H1 (cell line): ENCODE data around the gene LYRM4. TPM values are rescaled to one million over a fixed set of nuclear protein-coding genes. Genes with fewer than 3 reads are reported as not detected.

ENCODE experiments used
- CTCF ChIA-PET: fragments of 300-600 bp; sonication (Branson Sonifier 250); formaldehyde crosslinking; loops from one replicate; lab custom pipeline; 2021; ENCODE audit not compliant: partially characterized antibody; lab: Charles Lee
- POLR2A ChIA-PET: fragments of 300-600 bp; sonication (Branson Sonifier 250); formaldehyde crosslinking; loops from one replicate; lab custom pipeline; 2021; ENCODE audit warnings: inconsistent platforms; ENCODE audit not compliant: partially characterized antibody; lab: Charles Lee
- DNase-seq, 2 experiments: peaks; one replicate each; pipeline versions ENCODE4 v3.0.0 to v3.0.0-alpha.2; 2010 to 2022; ENCODE audit warnings: low spot score in 2 of 2, low read depth in 1 of 2, mixed read lengths in 1 of 2
- FAIRE-seq: peaks from 2 replicates; lab custom pipeline; 2011; peaks lifted over from hg19 to GRCh38; lab: Jason Lieb, UNC
- H2AFZ ChIP-seq: 2 replicates; pipeline ENCODE4 v1.8.1; 2012; ENCODE audit warnings: low read length, inconsistent platforms
- H2AK5ac ChIP-seq: 2 replicates; pipeline ENCODE4 v1.6.1; 2013; ENCODE audit warnings: low read depth, low read length
- H2BK120ac ChIP-seq: replicated peaks from 2 replicates; pipeline ENCODE3; 2013; ENCODE audit warnings: low read depth, low read length, inconsistent platforms
- H2BK12ac ChIP-seq: 2 replicates; pipeline ENCODE4 v1.6.1; 2013; ENCODE audit warnings: low read depth, low read length
- H2BK15ac ChIP-seq: 2 replicates; pipeline ENCODE4 v1.6.1; 2013; ENCODE audit warnings: low read length
- H2BK20ac ChIP-seq: 2 replicates; pipeline ENCODE4 v1.6.1; 2013; ENCODE audit warnings: low read length
- H2BK5ac ChIP-seq: 2 replicates; pipeline ENCODE4 v1.6.1; 2013; ENCODE audit warnings: low read depth, low read length
- H3K14ac ChIP-seq: 2 replicates; pipeline ENCODE4 v1.6.1; 2013; ENCODE audit warnings: inconsistent platforms; ENCODE audit not compliant: insufficient read length
- H3K18ac ChIP-seq: 2 replicates; pipeline ENCODE4 v1.6.1; 2013; ENCODE audit warnings: low read length; ENCODE audit errors: extremely low read depth
- H3K23ac ChIP-seq: 2 replicates; pipeline ENCODE4 v1.6.1; 2013; ENCODE audit warnings: inconsistent platforms; ENCODE audit not compliant: insufficient read length
- H3K23me2 ChIP-seq: 2 replicates; pipeline ENCODE4 v1.6.1; 2013; ENCODE audit warnings: low read depth, low read length
- H3K27ac ChIP-seq: 2 replicates; pipeline ENCODE4 v1.6.1; 2011; ENCODE audit warnings: low read depth, low read length, inconsistent platforms
- H3K27me3 ChIP-seq, 4 experiments: replicated peaks in 1 of 4; 1 replicate in 1 of 4; 2 replicates in 3 of 4; pipeline versions ENCODE4 v1.6.1 to v1.8.1; 2011 to 2013; ENCODE audit warnings: low read length in 3 of 4, mild to moderate bottlenecking in 3 of 4, inconsistent platforms in 2 of 4, mixed read lengths in 2 of 4, moderate library complexity in 1 of 4; ENCODE audit not compliant: control insufficient read depth in 3 of 4, insufficient read depth in 3 of 4; ENCODE audit errors: extremely low read depth in 1 of 4
- H3K36me3 ChIP-seq, 4 experiments: 2 replicates each; pipeline versions ENCODE4 v1.6.1 to v1.8.1; 2011 to 2013; ENCODE audit warnings: mild to moderate bottlenecking in 4 of 4, low read length in 3 of 4, moderate library complexity in 2 of 4, control low read depth in 1 of 4, inconsistent platforms in 1 of 4; ENCODE audit not compliant: insufficient read depth in 4 of 4, control insufficient read depth in 2 of 4
- H3K4ac ChIP-seq: replicated peaks from 2 replicates; pipeline ENCODE3; 2013; ENCODE audit warnings: low read length, low read depth, mixed read lengths, inconsistent platforms; ENCODE audit not compliant: insufficient read length
- H3K4me1 ChIP-seq, 4 experiments: replicated peaks in 1 of 4; 1 replicate in 1 of 4; 2 replicates in 3 of 4; pipeline versions ENCODE4 v1.6.1 to v1.8.1; 2011 to 2013; ENCODE audit warnings: low read length in 3 of 4, inconsistent platforms in 2 of 4, mixed read lengths in 1 of 4; ENCODE audit not compliant: insufficient read depth in 4 of 4, control insufficient read depth in 3 of 4
- H3K4me2 ChIP-seq, 2 experiments: 2 replicates each; pipeline versions ENCODE4 v1.6.1 to v1.8.1; 2011 to 2013; ENCODE audit warnings: low read depth in 2 of 2, low read length in 2 of 2, control low read depth in 1 of 2, inconsistent platforms in 1 of 2, mild to moderate bottlenecking in 1 of 2; ENCODE audit not compliant: insufficient read depth in 1 of 2
- H3K4me3 ChIP-seq, 4 experiments: fragments of 200-600, 300-600 bp in 1 of 4; sonication (generic), shearing (Covaris generic), sonication (Bioruptor Twin) in 1 of 4; 2 replicates each; pipeline versions ENCODE4 v1.5.1 to v1.8.1; 2011 to 2016; ENCODE audit warnings: low read length in 4 of 4, low read depth in 3 of 4, control low read depth in 2 of 4, inconsistent platforms in 2 of 4, mild to moderate bottlenecking in 2 of 4, mixed read lengths in 1 of 4, moderate library complexity in 1 of 4; ENCODE audit not compliant: insufficient read depth in 2 of 4; ENCODE audit errors: extremely low read depth in 1 of 4
- H3K56ac ChIP-seq: replicated peaks from 2 replicates; pipeline ENCODE3; 2013; ENCODE audit warnings: low read depth, mild to moderate bottlenecking, mixed read lengths, low read length, inconsistent platforms; ENCODE audit not compliant: insufficient read length
- H3K79me1 ChIP-seq: 2 replicates; pipeline ENCODE4 v1.6.1; 2013; ENCODE audit warnings: low read depth, low read length, control low read depth
- H3K79me2 ChIP-seq, 2 experiments: 2 replicates each; pipeline versions ENCODE4 v1.6.1 to v1.8.1; 2012 to 2013; ENCODE audit warnings: low read length in 2 of 2, mild to moderate bottlenecking in 2 of 2, inconsistent platforms in 1 of 2; ENCODE audit not compliant: insufficient read depth in 2 of 2, control insufficient read depth in 1 of 2
- H3K9ac ChIP-seq, 4 experiments: replicated peaks in 1 of 4; 1 replicate in 1 of 4; 2 replicates in 3 of 4; pipeline versions ENCODE4 v1.6.1 to v1.8.1; 2011 to 2013; ENCODE audit warnings: low read depth in 3 of 4, low read length in 3 of 4, control low read depth in 2 of 4, mild to moderate bottlenecking in 2 of 4, moderate library complexity in 2 of 4, inconsistent platforms in 1 of 4; ENCODE audit errors: extremely low read depth in 1 of 4
- H3K9me3 ChIP-seq, 2 experiments: 2 replicates each; pipeline versions ENCODE4 v1.6.1 to v1.8.1; 2012 to 2013; ENCODE audit warnings: mild to moderate bottlenecking in 2 of 2, moderate library complexity in 2 of 2, control low read depth in 1 of 2, inconsistent platforms in 1 of 2, low read depth in 1 of 2, low read length in 1 of 2, mixed read lengths in 1 of 2; ENCODE audit not compliant: insufficient read depth in 2 of 2
- H4K20me1 ChIP-seq, 2 experiments: replicated peaks in 1 of 2; 2 replicates each; pipeline versions ENCODE3 to v1.8.1; 2011 to 2013; ENCODE audit warnings: inconsistent platforms in 2 of 2, low read length in 2 of 2, mild to moderate bottlenecking in 1 of 2; ENCODE audit not compliant: insufficient read depth in 2 of 2, control insufficient read depth in 1 of 2
- H4K5ac ChIP-seq: 2 replicates; pipeline ENCODE4 v1.6.1; 2013; ENCODE audit warnings: low read length, low read depth, mixed read lengths, inconsistent platforms; ENCODE audit not compliant: insufficient read length
- H4K8ac ChIP-seq: 2 replicates; pipeline ENCODE4 v1.8.0; 2013; ENCODE audit warnings: mild to moderate bottlenecking, moderate library complexity, low read length, inconsistent platforms; ENCODE audit not compliant: insufficient read depth; ENCODE audit errors: extremely low read depth
- H4K91ac ChIP-seq: replicated peaks from 2 replicates; pipeline ENCODE3; 2013; ENCODE audit warnings: low read length, mixed read lengths, inconsistent platforms; ENCODE audit not compliant: insufficient read length
- BCL11A ChIP-seq, 2 experiments: IDR thresholded peaks; one replicate each; pipeline ENCODE4 v1.6.1; 2011; ENCODE audit warnings: low read depth in 2 of 2, low read length in 2 of 2, mild to moderate bottlenecking in 2 of 2
- CHD1 ChIP-seq: IDR thresholded peaks from 2 replicates; pipeline ENCODE4 v1.6.1; 2012; ENCODE audit warnings: low read depth, low read length, improper control_type of control experiment
- CTBP2 ChIP-seq: IDR thresholded peaks from 2 replicates; pipeline ENCODE4 v1.7.0; 2011; ENCODE audit warnings: borderline replicate concordance, mild to moderate bottlenecking, moderate library complexity, mixed read lengths, low read length; ENCODE audit not compliant: insufficient read depth, insufficient read length
- FOSL1 ChIP-seq: IDR thresholded peaks from 2 replicates; pipeline ENCODE4 v1.6.1; 2011; ENCODE audit warnings: mild to moderate bottlenecking, low read depth, low read length, moderate library complexity; ENCODE audit not compliant: insufficient read depth
- KDM5A ChIP-seq: fragments of 200-600 bp; IDR thresholded peaks from 2 replicates; pipeline ENCODE4 v1.7.1; 2012; ENCODE audit warnings: mild to moderate bottlenecking, low read length, inconsistent platforms, mixed read lengths
- NANOG ChIP-seq: IDR thresholded peaks from 2 replicates; pipeline ENCODE4 v1.6.1; 2011; ENCODE audit warnings: low read length, low read depth, mild to moderate bottlenecking, inconsistent platforms; ENCODE audit not compliant: insufficient read depth, poor library complexity, severe bottlenecking
- PHF8 ChIP-seq: fragments of 200-600 bp; sonication (generic); conservative IDR thresholded peaks from 2 replicates; pipeline ENCODE4 v1.7.1; 2012; ENCODE audit warnings: low read depth, mild to moderate bottlenecking, inconsistent platforms, low read length, moderate library complexity
- POU5F1 ChIP-seq: IDR thresholded peaks from 2 replicates; pipeline ENCODE4 v1.6.1; 2011; ENCODE audit warnings: low read depth, mild to moderate bottlenecking, low read length, moderate library complexity
- RXRA ChIP-seq: IDR thresholded peaks from 2 replicates; pipeline ENCODE4 v1.6.1; 2011; ENCODE audit warnings: low read depth, mild to moderate bottlenecking, low read length, moderate library complexity; ENCODE audit not compliant: insufficient read depth
- SIN3A ChIP-seq, 2 experiments: IDR thresholded peaks in 1 of 2; conservative IDR thresholded peaks in 1 of 2; 2 replicates each; pipeline ENCODE4 v1.6.1; 2011 to 2012; ENCODE audit warnings: low read length in 2 of 2, improper control_type of control experiment in 1 of 2, low read depth in 1 of 2, mild to moderate bottlenecking in 1 of 2
- TCF12 ChIP-seq: IDR thresholded peaks from 2 replicates; pipeline ENCODE4 v1.6.1; 2011; ENCODE audit warnings: low read depth, mild to moderate bottlenecking, low read length
- WGBS, 2 experiments: shearing (Covaris generic) in 1 of 2; methylation state at CpG; one replicate each; pipeline versions ENCODE4 v1.1.6 to v1.1.7; 2013 to 2015; ENCODE audit warnings: low lambda C conversion rate in 2 of 2, mixed read lengths in 2 of 2, inconsistent platforms in 1 of 2, low coverage in 1 of 2, missing lambda C conversion rate in 1 of 2; ENCODE audit not compliant: insufficient replicate concordance in 2 of 2, insufficient coverage in 1 of 2, insufficient read length in 1 of 2; ENCODE audit errors: extremely low coverage in 1 of 2, missing lambda C conversion rate in 1 of 2; 5-methylcytosine and 5-hydroxymethylcytosine counted together
- polyA plus RNA-seq, 7 experiments: library from polyadenylated mRNA; depleted of rRNA in 3 of 7; stranded (reverse) in 5 of 7; unstranded in 2 of 7; fragments of >200 nt in 5 of 7; fragments of 200-250 nt in 2 of 7; gene quantifications; 1 replicate in 5 of 7; 2 replicates in 1 of 7; 4 replicates in 1 of 7; pipeline versions ENCODE4 v1.2.1 to v1.2.3, GENCODE V29; 2011 to 2013; ENCODE audit warnings: missing spikeins in 2 of 7, mixed read lengths in 2 of 7
- total RNA-seq: library from RNA; stranded (reverse); fragmentation: NEBNext Ultra II Directional; extraction: Animal tissue kit (Norgen Biotek cat#: 25700); gene quantifications from 2 replicates; pipeline ENCODE4 v1.2.1, GENCODE V29; 2021
- TF ChIP-seq, protein P1 (sequence below): IDR thresholded peaks from 2 replicates; pipeline ENCODE4 v1.6.1; 2011; ENCODE audit warnings: low read depth, mild to moderate bottlenecking, low read length; ENCODE audit not compliant: insufficient read depth

Gene LYRM4
- total and polyA plus RNA-seq, 2 of the 8 experiments (the other 6 are each of a cell fraction or from before 2014, with no cell fraction given): 56.6 to 62.8 TPM

DNA sequence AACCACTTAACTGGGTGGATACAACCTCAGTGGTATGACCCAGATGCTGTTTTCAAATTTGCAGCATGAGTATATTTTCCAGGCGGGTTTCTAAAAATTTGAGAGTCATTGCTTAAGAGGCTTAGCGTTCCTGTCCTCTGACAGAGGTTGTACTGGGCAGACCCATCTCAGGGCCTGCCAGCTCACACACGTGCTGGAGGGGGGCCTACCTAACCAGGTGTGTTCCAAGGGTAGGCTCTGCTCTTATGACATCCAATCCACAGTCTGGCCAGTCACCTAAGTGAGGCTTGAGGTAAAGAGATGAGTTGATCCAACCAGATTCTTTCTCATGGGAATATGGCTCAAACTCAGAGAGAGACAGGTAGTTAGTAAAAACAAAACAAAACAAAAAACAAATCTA lies 1.3 kb downstream of the LYRM4 start:
- H4K91ac ChIP-seq: no peak overlapping the region
- no peak overlapping the region for H3K23ac ChIP-seq
- DNase-seq: no peak
- H3K79me1 ChIP-seq: peaks cover 6% of the 10 kb centered on the region; the same call in 1 of the 2 replicates
- peak overlapping the region in 1 of 4 experiments; percentile 41; a peak in 1 of 7 replicates for H3K9ac ChIP-seq
- H2BK20ac ChIP-seq: no peak overlapping the region
- peaks cover 0 to 5% of the 10 kb centered on the region in 2 experiments for H4K20me1 ChIP-seq
- no peak overlapping the region for H3K56ac ChIP-seq
- H4K5ac ChIP-seq: no peak overlapping the region
- H3K4ac ChIP-seq: no peak overlapping the region
- H3K36me3 ChIP-seq: peaks cover 0 to 9% (median 2%) of the 10 kb centered on the region in 4 experiments; a peak in 4 of 8 replicates
- H2BK5ac ChIP-seq: no peak overlapping the region
- no peak overlapping the region for H2AK5ac ChIP-seq
- peaks cover 9% of the 10 kb centered on the region for H3K23me2 ChIP-seq
- ChIA-PET CTCF (no interaction called here), POLR2A (interaction anchor here (0.6 to 2.6 kb wide), 14 partner anchors 8 to 148 kb away, joined by 3 to 13 read pairs (median 4); no protein-coding TSS in a partner anchor)
- no peaks in the 10 kb centered on the region; a peak in 1 of 4 replicates for H3K9me3 ChIP-seq
- H2BK12ac ChIP-seq: no peak overlapping the region
- H2AFZ ChIP-seq: no peak overlapping the region
- peak overlapping the region; percentile 84 to 91 for H3K4me2 ChIP-seq
- no peak for FAIRE-seq
- peaks cover 0 to 1% (median 0%) of the 10 kb centered on the region in 4 experiments; a peak in 1 of 7 replicates for H3K4me1 ChIP-seq
- no peak overlapping the region for H3K14ac ChIP-seq
- 77% methylated on average over 3 of the region's 3 CpGs; no CpG with 5 or more reads in 1 of the 2 experiments for WGBS, 2 experiments
- H3K27ac ChIP-seq: no peak overlapping the region
- H2BK120ac ChIP-seq: no peak overlapping the region
- no peak overlapping the region for H2BK15ac ChIP-seq
- H3K27me3 ChIP-seq: no peaks in the 10 kb centered on the region
- H4K8ac ChIP-seq: no peak overlapping the region
- peak overlapping the region; percentile 73 to 92 (median 82); a peak in 7 of 8 replicates for H3K4me3 ChIP-seq
- H3K79me2 ChIP-seq: peaks cover 0 to 65% of the 10 kb centered on the region in 2 experiments; a peak in 2 of 4 replicates
- H3K18ac ChIP-seq: no peak overlapping the region
- TF ChIP-seq NANOG (no peak), PHF8 (no peak), FOSL1 (no peak), BCL11A (IDR thresholded peaks at IDR 0.05; ENCODE audit: low read depth in 2 of 2, low read length in 2 of 2) (no peak), SIN3A (conservative IDR thresholded peaks at IDR 0.05 in 1 of 2, IDR thresholded peaks at IDR 0.05 in 1 of 2; ENCODE audit: low read depth in 1 of 2, low read length in 2 of 2) (no peak), CHD1 (no peak), TCF12 (no peak), RXRA (no peak), CTBP2 (no peak), KDM5A (no peak), POU5F1 (no peak)
- TF ChIP-seq, protein P1, sequence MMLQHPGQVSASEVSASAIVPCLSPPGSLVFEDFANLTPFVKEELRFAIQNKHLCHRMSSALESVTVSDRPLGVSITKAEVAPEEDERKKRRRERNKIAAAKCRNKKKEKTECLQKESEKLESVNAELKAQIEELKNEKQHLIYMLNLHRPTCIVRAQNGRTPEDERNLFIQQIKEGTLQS: no peak
